ENCODE measurements around the gene THBS1.

THBS1 gene

DNA sequence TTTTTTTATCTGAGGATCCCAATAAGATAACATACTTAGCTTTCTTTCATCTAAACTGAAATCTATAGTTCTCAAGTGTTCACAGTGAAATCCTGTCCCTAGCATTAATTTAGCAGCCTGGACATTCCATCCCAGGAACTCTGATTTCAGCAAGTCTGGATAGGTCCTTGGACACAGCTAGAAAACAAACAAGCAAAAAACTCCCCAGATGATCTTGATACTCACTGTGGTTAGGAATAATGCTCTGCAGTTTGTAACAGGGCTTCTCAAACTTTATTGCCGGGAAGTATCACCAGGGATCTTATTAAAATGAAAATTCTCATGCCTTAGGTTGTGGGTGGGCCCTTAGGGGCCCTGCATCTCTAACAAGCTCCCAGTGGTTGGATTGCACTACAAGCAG, 24.3 kb downstream of the THBS1 start:
- DNase-seq (ENCODE audit: low read depth): peak; percentile 41

DNA sequence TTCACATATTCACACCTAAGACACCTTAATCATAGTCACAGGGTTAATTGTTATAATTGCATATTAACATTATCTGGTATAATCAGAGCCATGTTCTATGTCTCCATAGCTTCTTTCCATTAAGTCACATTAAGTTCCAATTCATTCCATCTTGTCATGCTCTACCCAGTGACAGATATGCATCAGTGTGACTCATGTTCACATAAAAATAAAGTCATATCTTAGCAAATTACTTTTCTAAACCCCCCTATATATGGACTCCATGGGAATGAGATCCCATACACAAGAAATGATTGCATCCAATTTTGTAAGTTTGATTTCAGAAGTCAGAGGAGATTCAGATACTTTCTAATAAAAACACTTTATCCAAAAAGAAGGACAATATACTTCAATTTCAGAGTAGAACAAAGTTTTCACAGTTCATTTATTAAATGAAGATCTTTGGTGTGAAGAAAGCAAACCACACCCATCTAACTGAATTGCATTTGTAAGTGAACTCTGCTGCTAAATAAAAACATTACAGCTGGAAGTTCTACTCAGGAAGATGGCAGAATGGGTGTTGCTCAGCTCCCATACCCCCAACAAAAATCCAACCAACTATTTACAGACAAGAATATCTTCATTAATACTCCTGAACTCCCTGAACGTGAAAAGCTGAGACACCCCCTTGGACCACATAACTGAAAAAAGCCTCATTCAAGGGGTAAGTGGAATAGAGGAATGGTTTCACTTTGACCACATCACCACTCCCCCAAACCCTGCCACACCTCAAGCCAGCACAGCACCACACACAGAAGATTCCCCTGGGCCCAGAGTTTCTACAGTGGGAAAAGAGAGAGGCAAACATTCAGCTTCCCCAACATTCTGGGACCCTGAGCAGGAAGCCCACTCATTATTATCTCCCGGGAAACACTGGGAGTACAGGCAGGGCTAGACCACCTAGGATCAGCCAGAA, 27.6 kb downstream of the THBS1 start:
- DNase-seq (ENCODE audit: low read depth): peak; percentile 18

DNA sequence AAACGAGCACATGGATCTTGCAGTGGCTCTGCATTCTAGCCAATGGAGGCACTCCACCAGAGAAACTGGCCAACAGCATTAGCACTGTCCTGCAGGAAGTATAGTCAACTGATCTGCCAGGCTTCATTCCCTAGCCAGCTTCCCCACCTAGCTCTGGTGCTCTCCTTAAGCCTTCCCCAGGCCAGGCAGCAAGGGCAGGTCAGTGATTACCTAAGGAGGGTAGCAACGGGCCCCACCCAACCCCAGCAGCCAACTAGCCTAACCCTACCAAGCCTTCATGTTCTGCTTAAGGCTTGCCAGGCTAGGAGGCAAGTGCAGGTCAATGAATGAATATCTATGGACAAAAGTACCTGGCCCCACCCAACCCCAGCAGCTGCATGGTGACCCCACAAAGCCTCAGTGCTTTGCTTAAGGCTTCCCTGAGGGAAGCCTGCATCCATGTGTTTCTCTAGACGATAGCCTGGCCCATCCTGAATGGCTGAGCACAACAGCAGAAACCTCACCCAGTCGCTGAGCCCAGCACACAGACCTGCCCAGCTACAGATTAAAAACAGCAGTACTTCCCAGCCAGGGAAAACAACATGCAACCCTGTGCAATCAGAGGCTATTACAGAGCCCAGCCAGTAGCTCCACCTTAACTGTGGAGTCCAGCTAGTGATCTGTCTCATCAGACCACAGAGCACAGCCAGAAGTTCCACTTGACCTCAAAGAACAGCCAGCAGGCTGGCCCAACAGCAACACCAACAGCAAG, 28.5 kb downstream of the THBS1 start:
- no peak for DNase-seq (ENCODE audit: low read depth)

DNA sequence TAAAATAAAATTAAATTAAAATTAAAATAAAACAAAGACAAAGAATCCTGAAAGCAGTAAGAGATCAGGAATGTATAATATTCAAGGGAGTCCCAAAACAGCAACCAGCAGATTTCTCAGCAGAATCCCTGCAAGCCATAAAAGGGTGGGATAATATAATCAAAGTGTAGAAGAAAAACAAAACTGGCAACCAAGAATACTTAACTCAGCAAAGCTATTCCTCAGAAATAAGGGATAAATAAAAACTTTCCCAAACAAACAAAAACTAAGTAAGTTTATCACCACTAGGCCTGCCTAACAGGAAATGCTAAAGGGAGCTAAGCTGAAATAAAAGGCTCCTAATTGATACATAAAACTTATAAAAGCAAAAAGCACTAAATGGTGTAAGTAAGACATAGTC, 29.8 kb downstream of the THBS1 start:
- no peak for DNase-seq (ENCODE audit: low read depth)

DNA sequence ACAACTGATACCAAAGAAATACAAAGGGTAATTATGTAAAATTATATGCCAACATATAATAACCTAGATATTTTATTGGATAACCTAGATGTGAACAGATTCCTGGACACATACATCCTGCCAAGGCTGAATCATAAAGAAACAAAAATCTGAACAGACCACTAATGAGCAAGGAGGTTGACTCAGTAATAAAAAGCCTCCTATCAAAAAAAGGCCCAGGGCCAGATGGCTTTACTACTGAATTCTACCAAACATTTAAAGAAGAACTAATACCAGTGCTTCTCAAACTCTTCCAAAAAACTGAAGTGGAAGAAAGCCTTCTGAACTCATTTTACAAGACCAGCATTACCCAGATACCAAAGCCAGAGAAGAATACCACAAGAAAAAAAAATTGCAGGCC, 32.4 kb downstream of the THBS1 start:
- peak; percentile 70 for DNase-seq (ENCODE audit: low read depth)

DNA sequence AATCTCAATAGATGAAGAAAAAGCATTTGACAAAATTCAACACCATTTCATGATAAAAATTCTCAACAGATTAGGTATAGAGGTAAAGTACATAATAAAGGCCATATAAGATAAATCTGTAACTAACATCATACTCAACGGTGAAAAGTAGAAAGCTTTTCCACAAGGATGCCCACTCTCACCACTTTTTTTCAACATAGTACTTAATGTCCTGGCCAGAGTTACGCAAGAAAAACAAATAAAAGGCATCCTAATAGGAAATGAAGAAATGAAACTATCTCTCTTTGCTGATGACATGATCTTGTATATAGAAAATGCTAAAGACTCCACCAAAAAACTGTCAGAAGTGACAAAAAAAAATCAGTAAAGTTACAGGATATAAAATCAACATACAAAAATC, 33.0 kb downstream of the THBS1 start:
- DNase-seq (ENCODE audit: low read depth): no peak

DNA sequence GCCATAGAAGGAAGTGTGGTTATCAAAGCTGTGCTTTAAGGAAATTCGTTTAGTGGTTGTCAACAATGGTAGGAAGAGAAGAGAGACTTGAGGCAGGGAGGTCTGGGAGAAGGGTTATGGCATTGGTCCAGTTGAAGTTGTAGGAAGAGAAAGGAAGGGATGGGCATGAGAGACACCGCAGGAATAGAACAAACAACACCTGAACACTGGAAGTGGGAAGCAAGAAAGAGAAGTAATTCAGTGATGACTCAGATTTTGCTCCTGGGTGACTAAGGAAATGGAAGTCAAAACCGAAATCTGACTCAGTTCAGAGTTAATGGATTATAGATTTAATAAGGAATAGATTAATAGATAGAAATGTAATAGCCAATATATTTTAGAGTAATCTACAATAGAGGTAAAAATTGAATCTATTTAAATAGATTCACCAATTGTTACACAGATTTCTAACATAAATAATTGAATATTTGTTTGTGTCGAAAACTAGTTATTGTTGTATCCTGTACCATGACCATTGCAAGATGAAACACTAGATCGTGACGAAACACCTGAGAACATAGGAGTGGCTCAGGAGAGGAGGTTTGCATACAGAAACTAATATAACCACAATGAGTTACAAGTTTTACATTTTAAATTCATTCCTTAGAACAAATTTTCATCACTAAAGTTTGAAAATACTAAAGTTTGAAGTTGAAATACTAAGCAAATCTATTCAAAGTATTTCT, 36.0 kb downstream of the THBS1 start:
- no peak for DNase-seq (ENCODE audit: low read depth)

DNA sequence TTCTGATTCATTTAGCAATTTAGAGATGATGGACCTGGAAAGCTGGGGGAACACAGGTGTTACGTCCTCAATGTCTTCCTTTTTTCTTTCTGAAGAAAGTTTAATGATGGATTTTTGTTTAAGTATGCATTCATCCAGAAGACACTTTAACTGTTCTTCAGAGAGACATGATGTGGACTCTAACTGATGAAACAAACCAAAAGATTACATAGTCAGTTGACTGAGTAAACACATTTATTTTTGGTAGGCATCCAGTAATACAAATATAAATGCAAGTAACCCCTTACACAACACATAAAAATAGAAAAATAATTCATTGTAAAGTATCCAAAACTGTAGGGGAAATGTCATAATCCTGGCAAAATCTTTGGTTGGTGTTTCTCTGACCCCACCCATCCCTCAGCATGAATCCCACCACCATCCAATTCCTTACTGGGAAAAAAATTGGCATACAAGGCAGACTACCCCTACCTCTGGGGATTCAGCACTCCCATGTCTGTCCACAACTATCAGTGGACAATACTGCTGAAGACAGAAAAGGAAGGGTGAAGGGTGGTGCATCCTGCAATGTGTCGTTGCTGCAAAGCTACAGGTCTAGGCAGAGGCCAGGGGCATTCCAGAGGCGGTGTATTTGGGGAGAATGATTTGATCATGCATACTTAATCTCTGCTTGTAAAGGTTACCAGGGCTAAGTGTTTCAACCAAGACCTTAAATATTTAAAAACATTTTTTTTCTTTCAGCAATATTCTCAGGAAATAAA, 37.4 kb downstream of the THBS1 start:
- no peak for DNase-seq (ENCODE audit: low read depth)

DNA sequence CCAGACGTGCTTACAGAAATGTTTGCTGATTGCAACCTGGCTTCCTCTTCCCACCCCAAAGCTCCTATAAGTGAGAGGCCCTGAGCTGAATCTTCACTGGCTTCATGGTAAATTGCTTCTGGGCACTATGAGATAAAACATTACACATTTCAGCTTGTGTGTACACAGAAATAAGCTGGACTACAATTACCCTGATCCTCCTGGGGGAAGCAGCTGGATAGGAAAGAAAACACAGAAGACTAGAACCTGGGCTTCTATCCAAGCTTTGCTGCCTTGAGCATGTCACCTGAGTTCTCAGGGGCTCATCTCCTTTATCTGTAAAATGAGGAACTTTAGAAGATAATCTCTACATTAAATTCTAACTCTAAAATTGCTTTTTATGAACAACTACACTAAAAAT, 40.3 kb downstream of the THBS1 start:
- no peak for DNase-seq (ENCODE audit: low read depth)

DNA sequence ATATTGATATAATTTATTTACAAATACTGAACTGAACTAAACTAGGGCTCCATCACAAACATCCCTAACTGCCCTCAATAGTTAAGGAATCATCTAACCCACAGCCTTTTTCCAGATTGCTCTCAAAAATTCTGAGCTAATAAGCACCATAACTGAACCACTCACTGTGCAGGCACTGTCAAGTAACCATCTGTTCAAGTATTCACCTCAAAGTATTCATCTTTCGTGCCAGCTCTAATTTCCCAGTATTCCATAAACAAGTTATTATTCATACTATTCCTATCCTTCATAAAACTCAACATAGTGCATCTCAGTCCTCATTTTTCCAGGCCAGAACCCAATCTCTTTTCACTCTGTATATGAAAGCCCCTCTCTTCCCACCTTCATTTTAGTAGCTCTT, 41.1 kb downstream of the THBS1 start:
- no peak for DNase-seq (ENCODE audit: low read depth)

DNA sequence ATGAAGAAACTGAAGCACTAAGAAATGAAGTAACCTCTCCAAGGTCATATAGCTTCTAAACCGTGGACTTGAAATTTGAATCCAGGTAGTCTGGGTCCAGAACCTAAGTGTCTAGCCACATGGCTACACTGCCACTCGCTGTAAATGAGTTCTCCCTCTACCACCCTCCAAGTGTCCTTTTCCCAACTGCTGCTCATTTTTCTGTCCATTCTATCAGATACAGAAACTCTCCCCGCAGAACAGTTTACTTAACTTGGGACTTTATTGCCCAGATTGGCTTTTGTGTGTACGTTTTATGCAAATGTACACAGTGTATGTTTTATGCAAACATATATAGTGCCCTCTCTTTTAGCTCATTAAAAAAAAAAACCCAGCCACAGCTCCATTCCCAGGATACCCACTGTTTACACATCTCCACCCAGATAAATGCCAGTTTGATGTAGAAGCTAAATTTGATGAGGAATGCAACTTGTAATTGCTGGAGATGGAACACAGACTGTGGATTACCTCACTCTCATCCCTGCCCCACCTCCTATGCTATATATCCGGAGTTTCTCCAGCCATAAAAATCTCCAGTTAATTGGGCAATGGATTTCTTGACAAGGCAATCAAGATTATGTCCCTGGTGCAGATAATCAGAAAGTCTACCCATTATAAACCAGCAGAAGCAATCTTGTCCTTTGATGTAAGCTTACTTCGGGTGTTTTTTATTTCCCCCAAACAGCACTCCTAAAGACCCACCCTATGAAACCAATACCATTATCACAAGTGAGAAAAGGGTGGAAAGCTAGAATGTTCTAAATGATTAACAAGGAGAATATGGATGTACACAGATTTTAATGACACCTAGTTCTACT, 42.0 kb downstream of the THBS1 start:
- DNase-seq (ENCODE audit: low read depth): no peak

DNA sequence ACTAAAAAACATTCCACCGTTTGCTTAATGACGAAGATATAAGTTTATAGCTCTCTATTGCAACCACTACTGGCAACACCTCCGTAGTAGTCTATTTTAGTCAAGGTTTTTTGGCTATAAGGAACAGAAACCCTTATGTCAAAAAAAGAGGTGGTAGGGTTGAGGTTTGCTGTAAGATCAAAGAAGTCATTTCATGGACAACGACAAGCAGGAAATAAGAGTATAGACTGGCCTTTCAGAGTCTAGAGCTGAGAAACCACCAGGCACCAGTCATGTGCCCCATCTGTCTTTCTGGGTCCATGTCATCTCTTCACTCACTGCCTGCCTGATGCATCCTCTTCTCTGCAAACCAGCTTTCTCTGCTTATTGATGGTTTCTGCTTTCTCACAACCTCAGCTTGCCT, 42.7 kb downstream of the THBS1 start:
- no peak for DNase-seq (ENCODE audit: low read depth)

DNA sequence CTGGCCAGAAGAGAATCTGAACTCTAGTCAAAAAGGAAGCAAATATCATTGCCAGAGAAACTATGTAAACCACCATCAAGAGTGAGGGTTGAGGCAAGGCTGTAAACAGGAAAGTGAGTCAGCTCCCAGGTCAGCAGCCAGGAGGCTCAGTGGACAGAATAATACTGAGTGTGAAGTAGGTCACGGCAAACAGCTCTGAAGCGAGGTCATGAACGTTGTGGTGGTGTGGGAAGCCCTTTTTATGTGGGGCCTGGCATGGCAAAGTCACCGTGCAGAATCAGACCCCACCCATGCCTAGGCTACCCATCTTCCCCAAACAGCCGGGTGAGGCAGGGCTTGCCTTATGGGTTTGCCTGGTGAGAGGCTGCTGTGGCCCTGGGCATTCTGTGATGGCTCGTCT, 43.9 kb downstream of the THBS1 start:
- peak; percentile 93 for DNase-seq (ENCODE audit: low read depth)

DNA sequence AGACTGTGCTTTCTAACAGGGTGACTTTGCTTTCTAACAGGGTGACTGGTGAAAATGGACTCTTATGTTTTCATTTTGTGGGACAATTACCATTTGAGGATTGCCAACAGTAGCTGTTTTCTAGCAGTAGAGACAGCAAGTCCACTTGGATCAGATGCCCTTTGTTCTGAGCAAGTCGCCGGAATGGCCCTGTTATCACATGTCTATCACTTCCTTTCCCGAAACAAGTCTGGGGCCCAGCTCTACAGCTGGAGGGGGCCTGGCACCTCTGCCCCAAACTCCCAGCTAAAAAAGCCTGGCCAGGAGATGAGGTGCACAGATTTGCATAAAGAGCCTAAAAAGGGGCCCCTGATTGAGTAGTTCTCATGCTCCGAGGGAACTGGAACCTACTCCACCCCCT, 44.6 kb downstream of the THBS1 start:
- no peak for DNase-seq (ENCODE audit: low read depth)

DNA sequence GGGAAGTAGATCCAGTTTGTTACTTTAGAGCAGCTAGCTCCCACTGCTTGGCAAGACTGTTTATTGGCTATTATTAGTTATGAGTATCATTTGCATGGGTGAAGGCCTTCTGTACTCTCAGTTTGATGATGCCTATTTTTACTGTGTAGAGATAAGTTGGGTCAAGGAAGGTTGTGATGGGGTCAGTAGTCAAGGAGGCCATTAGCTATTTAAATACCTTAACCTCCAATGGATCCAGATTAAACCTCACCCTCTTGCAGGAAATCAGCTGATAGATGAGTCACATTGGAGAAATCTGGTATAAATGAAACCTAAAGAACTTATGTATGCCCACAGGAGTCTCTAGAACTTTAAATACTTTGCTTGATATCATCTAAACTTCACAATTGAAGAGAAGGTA, 45.0 kb downstream of the THBS1 start:
- peak; percentile 41 for DNase-seq (ENCODE audit: low read depth)

DNA sequence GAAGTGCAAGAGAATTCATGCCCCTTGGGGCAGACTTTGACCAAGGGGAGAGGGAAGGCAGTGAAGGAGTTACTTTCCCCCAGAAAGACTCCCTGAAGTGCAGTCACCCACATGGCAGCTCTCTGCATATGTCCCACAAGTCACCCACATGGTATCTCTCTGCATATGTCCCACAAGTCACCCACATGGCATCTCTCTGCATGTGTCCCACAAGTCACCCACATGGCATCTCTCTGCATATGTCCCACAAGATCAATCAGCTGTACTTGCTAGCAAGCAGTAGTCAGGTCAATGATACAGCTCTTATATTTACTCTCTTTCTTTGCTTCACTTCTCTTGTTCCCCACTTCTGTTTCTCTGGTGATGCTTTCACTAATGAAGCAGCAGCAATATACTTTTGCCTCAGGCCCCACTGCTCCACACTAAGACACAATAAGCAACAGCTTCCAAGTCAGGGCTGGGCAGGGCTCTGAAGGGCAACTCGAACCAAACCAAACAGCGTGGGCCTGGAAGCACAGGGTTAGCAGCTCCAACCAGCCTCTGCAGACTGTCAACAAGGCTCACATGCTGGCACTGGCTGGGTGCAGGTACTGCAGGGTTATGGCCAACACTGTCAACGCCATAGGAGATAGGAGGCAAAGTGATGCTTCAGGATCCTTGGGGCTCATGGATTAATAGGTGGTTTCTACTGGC, 46.7 kb downstream of the THBS1 start:
- DNase-seq (ENCODE audit: low read depth): no peak

DNA sequence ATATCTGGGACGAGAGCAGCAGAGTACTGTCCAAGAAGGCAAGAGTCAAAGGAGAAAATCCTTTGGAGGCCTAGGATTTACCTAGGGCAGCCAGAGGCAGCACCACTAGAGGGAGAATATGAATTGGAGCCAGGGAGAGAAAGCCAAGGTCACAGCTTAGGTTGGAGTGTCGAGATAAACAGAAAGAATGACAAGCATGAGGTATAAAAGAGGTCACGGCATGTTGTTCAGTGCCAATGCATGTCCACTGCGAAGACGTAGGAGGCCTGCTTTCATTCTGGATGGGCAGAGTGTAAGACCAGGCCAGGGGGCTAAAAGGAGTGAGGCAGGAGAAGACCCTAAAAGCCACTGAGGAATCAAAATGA, 47.2 kb downstream of the THBS1 start:
- DNase-seq (ENCODE audit: low read depth): no peak

DNA sequence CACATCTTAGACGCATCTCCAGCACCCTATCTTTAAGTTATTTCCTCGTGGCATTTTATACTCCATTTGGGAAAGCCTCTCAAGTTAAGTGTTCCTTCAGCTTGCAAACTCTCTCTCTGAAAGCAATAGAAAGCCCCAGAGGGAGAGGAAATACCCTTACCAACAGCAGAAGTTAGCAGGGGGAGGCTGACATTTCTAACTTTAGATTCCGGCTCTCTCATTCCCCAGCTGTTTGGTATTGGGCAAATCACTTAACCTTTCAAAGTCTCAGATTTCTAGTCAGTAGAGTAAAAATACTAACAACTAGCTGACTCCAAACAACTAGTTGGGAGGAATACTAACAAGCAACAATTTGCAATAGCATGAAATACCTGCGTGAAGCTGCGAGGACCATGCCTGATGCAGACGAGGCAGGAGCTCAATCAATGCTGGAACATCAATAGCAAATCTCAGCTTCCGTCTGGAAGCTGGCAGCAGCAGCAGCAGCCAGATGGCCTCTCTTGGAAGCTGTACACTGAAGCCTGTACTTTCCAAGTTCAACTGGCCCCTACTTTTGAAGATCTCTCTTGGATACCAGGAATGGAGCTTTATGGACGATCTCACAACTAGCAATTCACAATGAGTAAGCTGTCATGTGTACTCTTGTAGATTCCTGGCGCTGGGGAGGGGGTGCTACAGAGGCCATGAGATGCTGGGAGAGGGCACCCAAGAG, 47.8 kb downstream of the THBS1 start:
- DNase-seq (ENCODE audit: low read depth): no peak

DNA sequence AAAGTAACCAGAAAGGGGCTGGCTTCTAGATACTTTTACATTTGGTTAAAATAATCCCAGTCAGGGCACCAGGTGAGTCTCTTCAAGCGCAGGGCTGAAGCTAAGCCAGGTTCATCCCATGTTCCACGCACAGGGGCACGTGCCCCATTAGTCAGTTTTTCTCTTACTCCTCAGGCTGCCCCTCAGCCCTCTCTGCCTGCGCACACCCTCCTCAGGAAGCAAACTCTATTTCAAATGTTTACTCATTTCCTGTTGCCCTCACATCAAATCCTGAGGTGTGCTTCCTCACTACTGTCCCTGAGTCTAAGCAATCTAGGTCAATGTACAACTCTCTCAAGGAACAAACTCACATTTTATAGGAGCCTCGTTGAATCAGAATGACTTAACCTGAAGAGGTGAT, 48.5 kb downstream of the THBS1 start:
- no peak for DNase-seq (ENCODE audit: low read depth)

DNA sequence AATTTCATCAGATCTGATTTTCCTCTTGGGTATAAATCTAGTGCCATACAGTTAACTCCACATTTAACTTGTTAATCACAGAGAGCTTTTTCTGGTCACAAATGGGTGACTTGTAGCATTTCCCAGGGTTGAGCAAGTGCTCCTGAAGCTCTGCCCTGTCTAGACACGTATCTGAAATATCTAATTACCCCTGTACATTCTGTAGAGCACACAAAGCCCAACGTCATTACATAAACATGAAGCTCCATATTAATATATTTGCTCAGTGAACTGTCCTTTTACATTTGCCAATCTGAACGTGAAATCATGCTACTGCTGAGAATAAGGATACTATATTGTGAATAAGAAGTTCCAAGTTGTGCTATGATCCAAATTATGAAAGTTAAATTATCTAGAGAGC, 49.0 kb downstream of the THBS1 start:
- no peak for DNase-seq (ENCODE audit: low read depth)

All from EH (cell line).